ENCODE measurements around the gene MTCL1. TPM values are rescaled to one million over a fixed set of nuclear protein-coding genes. Genes with fewer than 3 reads are reported as not detected.

The MTCL1 gene
- total and polyA plus RNA-seq, 11 donors, result 4.7 to 17.7 (median 9.5) TPM

DNA sequence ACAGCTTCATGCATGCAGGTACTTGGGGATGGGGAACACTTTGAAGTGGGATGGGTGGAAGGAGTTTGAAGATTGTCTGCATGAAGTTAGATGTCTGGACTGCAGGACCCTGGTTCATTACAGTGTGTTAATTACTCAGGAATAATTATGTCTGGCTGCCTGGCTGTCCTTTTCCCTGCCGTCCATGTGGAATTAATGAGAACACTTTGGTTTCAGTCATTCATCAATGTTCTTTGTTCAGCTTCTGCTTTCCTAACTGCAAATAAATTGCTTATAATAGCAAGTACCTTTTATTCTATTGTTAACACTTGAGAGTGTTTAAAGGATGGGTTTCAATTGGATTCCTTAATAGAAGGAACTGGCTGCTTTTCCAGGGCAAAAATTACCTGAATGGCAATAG, 35.8 kb downstream of the MTCL1 start:
- Histone ChIP-seq H3K27ac (peak overlapping the region in 1 of 12 donors; percentile 25), H3K4me3 (no peak overlapping the region), H3K27me3 (no peaks in the 10 kb centered on the region), H3K36me3 (no peaks in the 10 kb centered on the region), H3K9me3 (no peaks in the 10 kb centered on the region), H3K4me1 (peaks cover 0 to 4% (median 0%) of the 10 kb centered on the region in 12 donors)
- WGBS, 4 donors, result 82 to 100% (median 93%) methylated on average over 1 of the region's 1 CpG
- no peak for TF ChIP-seq POLR2A (IDR thresholded peaks at IDR 0.05)
- TF ChIP-seq, protein P1, sequence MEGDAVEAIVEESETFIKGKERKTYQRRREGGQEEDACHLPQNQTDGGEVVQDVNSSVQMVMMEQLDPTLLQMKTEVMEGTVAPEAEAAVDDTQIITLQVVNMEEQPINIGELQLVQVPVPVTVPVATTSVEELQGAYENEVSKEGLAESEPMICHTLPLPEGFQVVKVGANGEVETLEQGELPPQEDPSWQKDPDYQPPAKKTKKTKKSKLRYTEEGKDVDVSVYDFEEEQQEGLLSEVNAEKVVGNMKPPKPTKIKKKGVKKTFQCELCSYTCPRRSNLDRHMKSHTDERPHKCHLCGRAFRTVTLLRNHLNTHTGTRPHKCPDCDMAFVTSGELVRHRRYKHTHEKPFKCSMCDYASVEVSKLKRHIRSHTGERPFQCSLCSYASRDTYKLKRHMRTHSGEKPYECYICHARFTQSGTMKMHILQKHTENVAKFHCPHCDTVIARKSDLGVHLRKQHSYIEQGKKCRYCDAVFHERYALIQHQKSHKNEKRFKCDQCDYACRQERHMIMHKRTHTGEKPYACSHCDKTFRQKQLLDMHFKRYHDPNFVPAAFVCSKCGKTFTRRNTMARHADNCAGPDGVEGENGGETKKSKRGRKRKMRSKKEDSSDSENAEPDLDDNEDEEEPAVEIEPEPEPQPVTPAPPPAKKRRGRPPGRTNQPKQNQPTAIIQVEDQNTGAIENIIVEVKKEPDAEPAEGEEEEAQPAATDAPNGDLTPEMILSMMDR (IDR thresholded peaks at IDR 0.05), result no peak
- no peak for DNase-seq
- no peak for ATAC-seq
- intact Hi-C loops (cut with DNase I), result no loop called here

DNA sequence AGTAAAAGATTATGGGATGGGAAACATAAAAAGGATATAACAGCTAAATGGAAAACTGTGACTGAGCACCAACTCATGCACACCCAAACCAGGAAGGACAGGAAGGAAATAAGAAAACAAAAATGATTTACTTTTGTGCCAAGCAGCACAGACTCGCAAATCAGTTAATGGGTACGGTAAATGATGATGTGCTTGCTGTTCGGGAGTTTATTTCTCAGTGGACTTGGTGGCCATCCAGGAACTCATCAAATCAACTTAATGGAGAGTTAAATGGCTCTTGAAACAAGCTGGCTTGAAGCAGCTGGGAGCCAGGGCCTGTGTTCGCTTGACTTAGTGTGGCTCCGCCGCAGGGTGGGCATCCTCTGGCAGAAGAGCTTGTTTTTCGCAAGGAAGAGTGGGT, 36.2 kb downstream of the MTCL1 start:
- intact Hi-C loops (cut with DNase I), result no loop called here
- no peaks in the 10 kb centered on the region for H3K27me3 ChIP-seq
- TF ChIP-seq, protein P1 (IDR thresholded peaks at IDR 0.05), result no peak
- TF ChIP-seq POLR2A (IDR thresholded peaks at IDR 0.05), result no peak

DNA sequence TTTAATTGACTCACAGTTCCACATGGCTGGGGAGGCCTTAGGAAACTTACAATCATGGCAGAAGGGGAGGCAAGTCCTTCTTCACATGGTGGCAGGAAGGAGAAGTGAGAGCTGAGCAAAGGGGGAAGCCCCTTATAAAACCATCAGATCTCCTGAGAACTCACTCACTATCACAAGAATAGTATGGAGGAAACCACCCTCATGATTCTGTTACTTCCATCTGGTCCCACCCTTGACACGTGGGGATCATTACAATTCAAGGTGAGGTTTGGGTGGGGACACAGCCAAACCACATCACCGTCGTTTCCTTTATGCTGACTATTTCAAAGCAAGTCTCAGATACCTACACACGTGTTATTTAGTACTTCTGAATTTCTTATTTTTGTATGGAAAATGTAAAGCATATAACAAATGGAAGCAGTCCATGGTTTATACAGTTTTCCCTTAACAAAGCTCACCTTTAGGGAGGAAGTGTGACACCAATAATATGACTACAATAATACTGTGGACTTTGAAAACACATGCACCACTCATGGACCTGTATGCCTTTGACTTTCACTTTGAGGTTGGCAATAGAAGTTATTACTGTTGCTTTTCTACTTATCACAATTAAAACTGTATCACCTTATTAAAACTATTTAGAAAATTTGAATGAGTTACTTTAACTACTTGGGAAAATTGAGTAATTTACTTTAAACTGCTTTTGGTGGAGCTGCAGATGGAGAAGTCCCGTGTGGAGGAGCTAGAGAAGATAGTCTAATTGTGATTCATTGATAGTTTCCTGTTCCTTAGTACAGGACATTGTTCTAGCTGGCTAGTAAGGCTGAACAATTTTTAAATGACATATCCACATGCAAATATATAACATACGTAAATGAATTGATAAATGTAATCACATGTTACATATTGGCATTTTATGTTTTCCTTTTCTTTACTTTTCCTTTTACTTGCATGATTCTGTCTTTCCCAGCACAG, 37.3 kb downstream of the MTCL1 start:
- peak overlapping the region in 1 of 12 donors; percentile 44 for H3K27ac ChIP-seq
- H3K4me3 ChIP-seq, result no peak overlapping the region
- WGBS, 4 donors, result 79 to 86% (median 83%) methylated on average over 6 of the region's 6 CpGs
- no peak for TF ChIP-seq POLR2A (IDR thresholded peaks at IDR 0.05)
- TF ChIP-seq, protein P1 (IDR thresholded peaks at IDR 0.05), result no peak
- H3K9me3 ChIP-seq, result no peaks in the 10 kb centered on the region
- intact Hi-C loops (cut with DNase I), result no loop called here
- DNase-seq, result no peak
- H3K27me3 ChIP-seq, result no peaks in the 10 kb centered on the region
- H3K36me3 ChIP-seq, result no peaks in the 10 kb centered on the region
- peaks cover 0 to 4% (median 0%) of the 10 kb centered on the region in 12 donors for H3K4me1 ChIP-seq
- no peak for ATAC-seq

More for the DNA sequence above, 36.2 kb downstream of the MTCL1 start:
- 76 to 86% (median 81%) methylated on average over 7 of the region's 7 CpGs for WGBS, 4 donors
- H3K27ac ChIP-seq, result peak overlapping the region in 1 of 12 donors; percentile 44
- no peak for ATAC-seq
- H3K36me3 ChIP-seq, result no peaks in the 10 kb centered on the region
- no peak for DNase-seq
- H3K4me1 ChIP-seq, result peaks cover 0 to 4% (median 0%) of the 10 kb centered on the region in 12 donors
- H3K4me3 ChIP-seq, result no peak overlapping the region
- H3K9me3 ChIP-seq, result no peaks in the 10 kb centered on the region

DNA sequence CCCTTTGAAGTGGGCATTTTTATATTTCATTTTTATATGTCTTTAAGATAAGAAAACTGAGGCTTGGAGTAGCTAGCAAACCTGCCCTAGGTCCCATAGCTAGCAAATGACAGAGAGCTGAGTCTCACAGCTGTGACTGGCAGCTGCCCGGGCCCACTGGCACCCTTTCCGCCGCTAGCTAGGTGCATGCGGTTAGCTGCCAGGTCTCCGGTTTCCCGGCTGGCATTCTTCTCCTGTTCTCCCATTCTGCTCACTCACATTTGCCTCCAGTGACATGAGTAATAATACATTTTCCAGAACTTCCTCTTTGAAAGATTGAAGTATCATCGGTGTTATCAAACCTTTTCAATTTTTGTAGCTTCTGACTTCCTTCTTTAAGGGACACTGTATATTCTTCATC, 38.7 kb downstream of the MTCL1 start:
- ATAC-seq, result no peak
- intact Hi-C loops (cut with DNase I), result no loop called here
- Histone ChIP-seq H3K4me1 (peaks cover 0 to 4% (median 0%) of the 10 kb centered on the region in 12 donors), H3K27ac (no peak overlapping the region), H3K27me3 (no peaks in the 10 kb centered on the region), H3K9me3 (no peaks in the 10 kb centered on the region), H3K36me3 (no peaks in the 10 kb centered on the region), H3K4me3 (no peak overlapping the region)
- TF ChIP-seq, protein P1 (IDR thresholded peaks at IDR 0.05), result no peak
- no peak for TF ChIP-seq POLR2A (IDR thresholded peaks at IDR 0.05)
- 74 to 83% (median 80%) methylated on average over 7 of the region's 7 CpGs for WGBS, 4 donors
- DNase-seq, result no peak

Data from heart left ventricle (tissue), 16 donors.